ENCODE data around the gene GEMIN8.

GEMIN8 gene

GRCh38 chrX:13956998-13957397, 72.7 kb downstream of the GEMIN8 start:
- no peak for DNase-seq (ENCODE audit: extremely low spot score, insufficient read length, low read depth)
- FAIRE-seq: no peak

Measured in GM18507 (cell line).